OCI-LY1 (cell line): Measurements from ENCODE around the gene CD81.

ENCODE experiments used
- H2AFZ ChIP-seq: fragments of 200-600 bp; sonication (generic), shearing (Covaris generic); 2 replicates; pipeline ENCODE4 v1.6.0; 2014; ENCODE audit warnings: antibody characterized with exemption, mild to moderate bottlenecking, low read length
- H3F3A ChIP-seq: fragments of 200-600 bp; sonication (generic), shearing (Covaris generic); 2 replicates; pipeline ENCODE4 v1.6.0; 2014; ENCODE audit warnings: mild to moderate bottlenecking, antibody characterized with exemption, low read length, moderate library complexity; ENCODE audit not compliant: insufficient read depth
- H3K27ac ChIP-seq: fragments of 200-600 bp; sonication (generic); 2 replicates; pipeline ENCODE4 v1.5.1; 2014; ENCODE audit warnings: low read length, mixed run types, mild to moderate bottlenecking, low read depth; ENCODE audit not compliant: poor library complexity, severe bottlenecking
- H3K27me3 ChIP-seq: fragments of 200-600 bp; sonication (generic); 2 replicates; pipeline ENCODE4 v1.6.0; 2014; ENCODE audit warnings: antibody characterized with exemption, mild to moderate bottlenecking, low read length, moderate library complexity; ENCODE audit not compliant: insufficient read depth
- H3K36me3 ChIP-seq: fragments of 200-600 bp; sonication (generic); 2 replicates; pipeline ENCODE4 v1.6.1; 2014; ENCODE audit warnings: mild to moderate bottlenecking, antibody characterized with exemption, low read length, moderate library complexity, mixed read lengths; ENCODE audit not compliant: insufficient read depth
- H3K4me1 ChIP-seq: fragments of 200-600 bp; sonication (generic); 2 replicates; pipeline ENCODE4 v1.5.1; 2014; ENCODE audit warnings: mild to moderate bottlenecking, low read length, moderate library complexity; ENCODE audit not compliant: insufficient read depth, severe bottlenecking
- H3K4me2 ChIP-seq: fragments of 200-600 bp; sonication (generic), shearing (Covaris generic); 2 replicates; pipeline ENCODE4 v1.6.1; 2014; ENCODE audit warnings: low read length
- H3K4me3 ChIP-seq: fragments of 200-600 bp; sonication (generic); 2 replicates; pipeline ENCODE4 v1.5.1; 2014; ENCODE audit warnings: low read length, low read depth, mild to moderate bottlenecking, mixed read lengths; ENCODE audit not compliant: poor library complexity, severe bottlenecking
- H3K79me2 ChIP-seq: fragments of 200-600 bp; shearing (Covaris generic); 2 replicates; pipeline ENCODE4 v1.6.1; 2016; ENCODE audit warnings: mixed run types, low read length, mixed read lengths; ENCODE audit not compliant: insufficient read depth
- H3K9ac ChIP-seq: fragments of 200-600 bp; sonication (generic), shearing (Covaris generic); 2 replicates; pipeline ENCODE4 v1.6.1; 2014; ENCODE audit warnings: mild to moderate bottlenecking, low read length, mixed read lengths
- H3K9me2 ChIP-seq: fragments of 200-600 bp; sonication (generic), shearing (Covaris generic); 2 replicates; pipeline ENCODE4 v1.6.1; 2014; ENCODE audit warnings: low read depth, mild to moderate bottlenecking, low read length, mixed read lengths
- H3K9me3 ChIP-seq: fragments of 200-600 bp; shearing (Covaris generic); 2 replicates; pipeline ENCODE4 v1.6.1; 2014; ENCODE audit warnings: low read length, mixed read lengths
- H4K20me1 ChIP-seq: fragments of 200-600 bp; sonication (generic), shearing (Covaris generic); 2 replicates; pipeline ENCODE4 v1.6.0; 2016; ENCODE audit warnings: mild to moderate bottlenecking, low read length; ENCODE audit not compliant: insufficient read depth
- CTCF ChIP-seq: fragments of 200-600 bp; sonication (generic), shearing (Covaris generic); IDR thresholded peaks from 2 replicates; pipeline ENCODE4 v1.5.1; 2017; ENCODE audit warnings: mild to moderate bottlenecking, antibody characterized with exemption, low read length, moderate library complexity, mixed read lengths
- EZH2 ChIP-seq: fragments of 200-600 bp; sonication (generic), shearing (Covaris generic); IDR thresholded peaks from 2 replicates; pipeline ENCODE4 v1.8.0; 2017; ENCODE audit warnings: borderline replicate concordance, mixed run types, mild to moderate bottlenecking, antibody characterized with exemption, low read length, moderate library complexity, mixed read lengths

CD81 gene

GRCh38 chr11:2382936-2383851 is 6.1 kb downstream of the CD81 start:
- H3K9me3 ChIP-seq = no peaks in the 10 kb centered on the region
- H3K4me2 ChIP-seq = peak overlapping the region; percentile 96
- H3F3A ChIP-seq = peaks cover 7% of the 10 kb centered on the region
- peak overlapping the region; percentile 79 for H3K27ac ChIP-seq
- H3K9ac ChIP-seq = no peak overlapping the region; the same call in 1 of the 2 replicates
- H3K36me3 ChIP-seq = no peaks in the 10 kb centered on the region; the same call in 1 of the 2 replicates
- H4K20me1 ChIP-seq = no peaks in the 10 kb centered on the region
- peak overlapping the region; percentile 4 for H3K4me3 ChIP-seq
- TF ChIP-seq CTCF = no peak
- no peak for TF ChIP-seq EZH2
- H3K79me2 ChIP-seq = peaks cover 22% of the 10 kb centered on the region
- no peak overlapping the region for H2AFZ ChIP-seq
- H3K4me1 ChIP-seq = peaks cover 94% of the 10 kb centered on the region
- no peaks in the 10 kb centered on the region for H3K9me2 ChIP-seq
- H3K27me3 ChIP-seq = no peaks in the 10 kb centered on the region

GRCh38 chr11:2383852-2384804 is 7.0 kb downstream of the CD81 start:
- Histone ChIP-seq H3F3A (peaks cover 7% of the 10 kb centered on the region), H3K27me3 (no peaks in the 10 kb centered on the region), H4K20me1 (no peaks in the 10 kb centered on the region), H3K4me1 (peaks cover 94% of the 10 kb centered on the region), H3K4me2 (peak overlapping the region; percentile 96), H3K36me3 (no peaks in the 10 kb centered on the region; the same call in 1 of the 2 replicates), H3K9me2 (no peaks in the 10 kb centered on the region), H2AFZ (no peak overlapping the region), H3K4me3 (peak overlapping the region; percentile 69), H3K27ac (peak overlapping the region; percentile 100), H3K9ac (peak overlapping the region; percentile 87), H3K79me2 (peaks cover 13% of the 10 kb centered on the region), H3K9me3 (no peaks in the 10 kb centered on the region)
- no peak for TF ChIP-seq EZH2
- TF ChIP-seq CTCF = no peak
